CD14-positive monocyte (primary cell): ENCODE results near the gene ST3GAL2. TPM values are rescaled to one million over a fixed set of nuclear protein-coding genes. Genes with fewer than 3 reads are reported as not detected.

Experiments
- DNase-seq, 3 donors: peaks; one replicate each; pipeline ENCODE4 v3.0.0-alpha.2; 2011 to 2022
- H2AFZ ChIP-seq: 2 replicates; pipeline ENCODE4 v1.6.0; 2012; ENCODE audit warnings: mild to moderate bottlenecking, low read depth, low read length, inconsistent platforms; ENCODE audit not compliant: insufficient read depth, poor library complexity, severe bottlenecking
- H3K27ac ChIP-seq, 2 donors: 1 replicate in 1 of 2; 2 replicates in 1 of 2; pipeline ENCODE4 v1.5.1; 2012 to 2013; ENCODE audit warnings: low read length in 2 of 2, control low read depth in 1 of 2, inconsistent platforms in 1 of 2, low read depth in 1 of 2, mild to moderate bottlenecking in 1 of 2
- H3K27me3 ChIP-seq, 2 donors: one replicate each; pipeline versions ENCODE4 v1.6.0 to v1.6.1; 2011 to 2013; ENCODE audit warnings: low read length in 2 of 2; ENCODE audit not compliant: control insufficient read depth in 2 of 2, insufficient read depth in 2 of 2
- H3K36me3 ChIP-seq, 2 donors: replicated peaks in 1 of 2; 1 replicate in 1 of 2; 2 replicates in 1 of 2; pipeline versions ENCODE4 v1.5.1 to v1.6.1; 2012 to 2013; ENCODE audit warnings: low read length in 2 of 2, control low read depth in 1 of 2, inconsistent platforms in 1 of 2, mild to moderate bottlenecking in 1 of 2; ENCODE audit not compliant: insufficient read depth in 2 of 2, control insufficient read depth in 1 of 2
- H3K4me1 ChIP-seq, 2 donors: 1 replicate in 1 of 2; 2 replicates in 1 of 2; pipeline versions ENCODE4 v1.5.1 to v1.6.1; 2012 to 2013; ENCODE audit warnings: low read length in 2 of 2, control low read depth in 1 of 2, inconsistent platforms in 1 of 2, mild to moderate bottlenecking in 1 of 2, moderate library complexity in 1 of 2; ENCODE audit not compliant: insufficient read depth in 2 of 2, control insufficient read depth in 1 of 2
- H3K4me2 ChIP-seq: replicated peaks from 2 replicates; pipeline ENCODE3; 2012; ENCODE audit warnings: low read length, moderate library complexity, mild to moderate bottlenecking; ENCODE audit not compliant: poor library complexity, severe bottlenecking; ENCODE audit errors: extremely low read depth
- H3K4me3 ChIP-seq, 3 experiments: fragments of 200-600 bp in 1 of 3; sonication (generic) in 1 of 3; replicated peaks in 1 of 3; 1 replicate in 2 of 3; 2 replicates in 1 of 3; pipeline ENCODE4 v1.5.1; 2011 to 2013; ENCODE audit warnings: low read length in 3 of 3, mild to moderate bottlenecking in 3 of 3, control low read depth in 2 of 3, low read depth in 2 of 3, inconsistent platforms in 1 of 3, moderate library complexity in 1 of 3
- H3K79me2 ChIP-seq: 2 replicates; pipeline ENCODE4 v1.6.0; 2012; ENCODE audit warnings: mild to moderate bottlenecking, control low read depth, inconsistent platforms, low read length, moderate library complexity; ENCODE audit not compliant: insufficient read depth
- H3K9ac ChIP-seq: 2 replicates; pipeline ENCODE4 v1.6.0; 2017; ENCODE audit warnings: low read length, mild to moderate bottlenecking; ENCODE audit not compliant: insufficient read depth, poor library complexity, severe bottlenecking
- H3K9me3 ChIP-seq, 2 donors: replicated peaks in 1 of 2; 1 replicate in 1 of 2; 2 replicates in 1 of 2; pipeline versions ENCODE4 v1.5.1 to v1.6.1; 2012 to 2013; ENCODE audit warnings: low read length in 2 of 2, control low read depth in 1 of 2; ENCODE audit not compliant: control insufficient read depth in 1 of 2, insufficient read depth in 1 of 2
- H4K20me1 ChIP-seq: 2 replicates; pipeline ENCODE4 v1.6.0; 2012; ENCODE audit warnings: mild to moderate bottlenecking, low read length, control low read depth, moderate library complexity; ENCODE audit not compliant: insufficient read depth
- H3K27ac Mint-ChIP-seq, 7 donors: one replicate each; pipeline ENCODE4 v1.8.0; 2020; ENCODE audit warnings: mild to moderate bottlenecking in 7 of 7, mixed read lengths in 7 of 7, moderate library complexity in 6 of 7, inconsistent platforms in 2 of 7
- H3K27me3 Mint-ChIP-seq, 3 donors: one replicate each; pipeline ENCODE4 v1.8.0; 2021 to 2022; ENCODE audit warnings: low read depth in 3 of 3, mild to moderate bottlenecking in 3 of 3, mixed read lengths in 3 of 3, moderate library complexity in 3 of 3, inconsistent platforms in 1 of 3
- H3K36me3 Mint-ChIP-seq, 2 donors: one replicate each; pipeline ENCODE4 v1.8.0; 2020; ENCODE audit warnings: mixed read lengths in 2 of 2, inconsistent platforms in 1 of 2, mild to moderate bottlenecking in 1 of 2
- H3K4me1 Mint-ChIP-seq: one replicate; pipeline ENCODE4 v1.8.0; 2020; ENCODE audit warnings: mild to moderate bottlenecking, mixed read lengths
- H3K4me3 Mint-ChIP-seq, 2 donors: one replicate each; pipeline ENCODE4 v1.8.0; 2020; ENCODE audit warnings: mild to moderate bottlenecking in 2 of 2, mixed read lengths in 2 of 2, moderate library complexity in 1 of 2
- H3K9me3 Mint-ChIP-seq, 7 donors: one replicate each; pipeline ENCODE4 v1.8.0; 2020 to 2022; ENCODE audit warnings: mixed read lengths in 7 of 7, mild to moderate bottlenecking in 6 of 7, moderate library complexity in 6 of 7, inconsistent platforms in 2 of 7
- WGBS: methylation state at CpG from one replicate; pipeline ENCODE4 v1.1.5; 2013; ENCODE audit warnings: missing lambda C conversion rate; ENCODE audit not compliant: insufficient coverage; 5-methylcytosine and 5-hydroxymethylcytosine counted together
- intact Hi-C, 2 donors: fragments of 100-400 bp; cut with micrococcal nuclease; formaldehyde crosslinking; loops; one replicate each; pipeline versions ENCODE4 v1.15.0 to v1.15.1; 2023
- polyA plus RNA-seq, 3 donors: library from polyadenylated mRNA; depleted of rRNA in 1 of 3; unstranded in 2 of 3; stranded (reverse) in 1 of 3; fragments of 300-500 nt in 2 of 3; fragments of >200 nt in 1 of 3; fragmentation: Illumina TruSeq in 2 of 3; gene quantifications; 1 replicate in 2 of 3; 2 replicates in 1 of 3; pipeline ENCODE4 v1.2.3, GENCODE V29; 2012 to 2021
- small RNA-seq: library from RNA; depleted of rRNA; stranded (forward); fragments of <200 nt; gene quantifications from one replicate; pipeline ENCODE3, GENCODE V24; 2012; ENCODE audit warnings: low read depth; ENCODE audit not compliant: insufficient read length
- TF ChIP-seq, protein P1 (sequence below): fragments of 200-600 bp; IDR thresholded peaks from one replicate; pipeline ENCODE4 v1.8.0; 2022; ENCODE audit warnings: antibody characterized with exemption, mild to moderate bottlenecking

ST3GAL2 gene
- polyA plus RNA-seq, 3 donors, result 13.5 to 20.0 (median 18.4) TPM

DNA sequence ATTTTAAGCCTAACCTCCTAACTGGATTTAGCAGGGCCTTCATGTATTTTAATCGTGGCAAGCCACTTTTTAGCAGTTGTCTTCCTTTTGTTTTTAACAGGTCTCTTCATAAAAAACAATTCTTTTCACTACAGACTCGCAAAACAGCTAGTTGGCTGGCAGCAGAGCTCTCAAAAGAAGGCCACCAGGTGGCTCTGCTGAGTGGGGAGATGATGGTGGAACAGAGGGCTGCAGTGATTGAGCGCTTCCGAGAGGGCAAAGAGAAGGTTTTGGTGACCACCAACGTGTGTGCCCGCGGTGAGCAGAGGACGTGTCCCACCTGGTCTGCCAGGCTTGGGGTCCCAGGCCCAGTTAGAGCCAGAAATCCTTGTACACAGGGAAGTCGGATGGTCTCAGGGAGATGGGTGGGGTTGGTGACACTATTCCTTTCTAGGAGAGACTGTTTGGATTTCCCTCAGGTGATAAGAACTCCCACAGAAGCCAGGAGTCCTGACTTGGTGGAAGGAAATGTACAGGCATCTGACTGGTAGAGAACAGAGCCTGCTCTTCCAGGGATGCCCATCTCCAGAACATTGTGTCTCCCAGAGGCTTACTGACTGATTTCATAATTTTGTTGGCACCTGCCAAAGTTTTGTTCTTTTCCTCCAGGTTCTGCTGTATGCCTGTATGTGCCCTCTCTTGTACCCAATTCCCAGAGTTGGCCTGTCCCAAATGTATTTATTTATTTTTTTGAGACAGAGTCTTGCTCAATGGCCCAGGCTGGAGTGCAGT lies 107.1 kb downstream of the ST3GAL2 start:
- Histone ChIP-seq H3K4me2 (no peak overlapping the region), H3K4me3 (no peak overlapping the region), H3K9me3 (no peaks in the 10 kb centered on the region), H4K20me1 (no peaks in the 10 kb centered on the region), H3K9ac (no peak overlapping the region), H2AFZ (no peak overlapping the region), H3K27ac (no peak overlapping the region), H3K79me2 (no peaks in the 10 kb centered on the region), H3K36me3 (peaks cover 66 to 91% of the 10 kb centered on the region in 2 donors), H3K4me1 (no peaks in the 10 kb centered on the region), H3K27me3 (no peaks in the 10 kb centered on the region)
- H3K9me3 Mint-ChIP-seq, result no peaks in the 10 kb centered on the region
- peaks cover 46 to 87% of the 10 kb centered on the region in 2 donors for H3K36me3 Mint-ChIP-seq
- TF ChIP-seq, protein P1, sequence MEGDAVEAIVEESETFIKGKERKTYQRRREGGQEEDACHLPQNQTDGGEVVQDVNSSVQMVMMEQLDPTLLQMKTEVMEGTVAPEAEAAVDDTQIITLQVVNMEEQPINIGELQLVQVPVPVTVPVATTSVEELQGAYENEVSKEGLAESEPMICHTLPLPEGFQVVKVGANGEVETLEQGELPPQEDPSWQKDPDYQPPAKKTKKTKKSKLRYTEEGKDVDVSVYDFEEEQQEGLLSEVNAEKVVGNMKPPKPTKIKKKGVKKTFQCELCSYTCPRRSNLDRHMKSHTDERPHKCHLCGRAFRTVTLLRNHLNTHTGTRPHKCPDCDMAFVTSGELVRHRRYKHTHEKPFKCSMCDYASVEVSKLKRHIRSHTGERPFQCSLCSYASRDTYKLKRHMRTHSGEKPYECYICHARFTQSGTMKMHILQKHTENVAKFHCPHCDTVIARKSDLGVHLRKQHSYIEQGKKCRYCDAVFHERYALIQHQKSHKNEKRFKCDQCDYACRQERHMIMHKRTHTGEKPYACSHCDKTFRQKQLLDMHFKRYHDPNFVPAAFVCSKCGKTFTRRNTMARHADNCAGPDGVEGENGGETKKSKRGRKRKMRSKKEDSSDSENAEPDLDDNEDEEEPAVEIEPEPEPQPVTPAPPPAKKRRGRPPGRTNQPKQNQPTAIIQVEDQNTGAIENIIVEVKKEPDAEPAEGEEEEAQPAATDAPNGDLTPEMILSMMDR, result peak; percentile 28
- H3K27me3 Mint-ChIP-seq, result peaks cover 0 to 2% (median 0%) of the 10 kb centered on the region in 3 donors
- DNase-seq, result no peak
- H3K27ac Mint-ChIP-seq, result peak overlapping the region in 2 of 7 donors; percentile 8 to 62
- 77% methylated on average over 3 of the region's 9 CpGs for WGBS
- no peak overlapping the region for H3K4me3 Mint-ChIP-seq
- no peaks in the 10 kb centered on the region for H3K4me1 Mint-ChIP-seq
- intact Hi-C loops, result no loop called here

GRCh38 chr16:70331091-70331490 lies 107.8 kb downstream of the ST3GAL2 start:
- Mint-ChIP-seq H3K9me3 (no peaks in the 10 kb centered on the region), H3K27ac (no peak overlapping the region), H3K4me1 (no peaks in the 10 kb centered on the region), H3K36me3 (peaks cover 47 to 87% of the 10 kb centered on the region in 2 donors), H3K4me3 (no peak overlapping the region), H3K27me3 (peaks cover 0 to 2% (median 0%) of the 10 kb centered on the region in 3 donors)
- H3K27ac ChIP-seq, result no peak overlapping the region
- H4K20me1 ChIP-seq, result no peaks in the 10 kb centered on the region
- no peak overlapping the region for H3K4me2 ChIP-seq
- no peaks in the 10 kb centered on the region for H3K4me1 ChIP-seq
- no peaks in the 10 kb centered on the region for H3K79me2 ChIP-seq
- H3K4me3 ChIP-seq, result no peak overlapping the region
- H3K9me3 ChIP-seq, result no peaks in the 10 kb centered on the region
- intact Hi-C loops, result no loop called here
- H3K36me3 ChIP-seq, result peaks cover 67 to 89% of the 10 kb centered on the region in 2 donors
- no peak overlapping the region for H3K9ac ChIP-seq
- no peak for DNase-seq
- H2AFZ ChIP-seq, result no peak overlapping the region
- TF ChIP-seq, protein P1, result no peak
- H3K27me3 ChIP-seq, result no peaks in the 10 kb centered on the region
- no CpG with 5 or more reads among the region's 1 CpG for WGBS

Small RNAs within 50 kb of the gene (small RNA-seq; reads per million reads assigned to genes)
- gene RNU6-23P, result not detected
- not detected for gene RPS27P26

Other genes starting within 250 kb of the ST3GAL2 start
- 1 to 10 TPM; 1.7 to 6.4 (median 4.1) TPM for gene EXOSC6, start 187.2 kb downstream of the ST3GAL2 start, polyA plus RNA-seq
- 10 to 100 TPM; 13.9 to 16.6 (median 16.3) TPM for gene AARS1, start 149.6 kb downstream of the ST3GAL2 start, polyA plus RNA-seq
- 10 to 100 TPM; 29.2 to 33.0 (median 31.9) TPM for gene DDX19B, start 139.9 kb downstream of the ST3GAL2 start, polyA plus RNA-seq
- 10 to 100 TPM; 18.4 to 25.3 (median 21.5) TPM for gene DDX19A, start 92.2 kb downstream of the ST3GAL2 start, polyA plus RNA-seq
- gene FCSK, start 15.5 kb upstream of the ST3GAL2 start, polyA plus RNA-seq, result 10 to 100 TPM in 1 of 3 donors, 1 to 10 TPM in 2; 4.2 to 19.0 (median 6.4) TPM
- 10 to 100 TPM; 37.6 to 40.6 (median 40.1) TPM for gene COG4, start 84.5 kb upstream of the ST3GAL2 start, polyA plus RNA-seq
- gene SF3B3, start 84.7 kb upstream of the ST3GAL2 start, polyA plus RNA-seq, result 10 to 100 TPM; 34.2 to 52.3 (median 42.1) TPM
- gene IL34, start 207.5 kb upstream of the ST3GAL2 start, polyA plus RNA-seq, result not detected
- 1 to 10 TPM in 1 of 3 donors, not detected in 2; 1.5 TPM for gene MTSS2, start 247.0 kb upstream of the ST3GAL2 start, polyA plus RNA-seq